ENCODE measurements around the gene IFI27.
"Not testable (repeated sequence)": the region's sequence is repeated elsewhere in the genome, so short reads cannot be mapped to it uniquely, and the experiment has no call there.

The IFI27 gene

DNA sequence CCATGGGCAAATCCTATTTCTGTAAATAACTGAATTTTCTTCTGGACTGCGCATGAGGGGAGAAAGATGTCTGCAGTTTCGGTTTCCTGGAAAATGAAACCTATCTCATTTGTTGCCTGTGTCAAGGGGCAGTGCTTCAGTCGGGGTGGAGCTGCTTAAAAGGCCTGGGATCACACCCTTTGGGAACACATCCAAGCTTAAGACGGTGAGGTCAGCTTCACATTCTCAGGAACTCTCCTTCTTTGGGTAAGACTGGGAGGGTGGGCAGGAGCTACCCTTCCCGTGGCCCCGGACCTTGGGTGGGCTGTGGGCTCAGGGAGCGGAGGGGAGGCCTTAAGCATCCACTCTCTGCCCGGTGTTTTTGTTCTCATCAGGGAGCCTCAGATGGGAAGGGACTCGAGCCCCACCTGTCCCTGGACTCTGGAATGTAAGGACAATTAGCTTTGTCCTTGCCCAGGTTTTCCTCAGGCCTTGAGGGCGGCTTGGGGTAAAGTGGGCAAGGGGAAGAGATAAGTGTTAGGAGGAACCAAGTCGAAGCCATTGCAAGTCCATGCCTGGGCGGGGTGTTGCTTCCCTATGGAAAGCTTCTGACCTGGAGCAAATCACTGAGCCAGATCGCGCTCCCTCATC is at the start of gene IFI27:
Gene IFI27, plus strand, starts transcription at position 185 of the 630 bp plus-strand sequence.
- no peaks in the 10 kb centered on the region for H3K27me3 ChIP-seq (ENCODE audit: control insufficient read depth in 1 of 2, insufficient read depth in 2 of 2, low read length in 2 of 2)
- no peaks in the 10 kb centered on the region for H3K9me3 ChIP-seq (ENCODE audit: control insufficient read depth in 1 of 2, low read length in 2 of 2)
- peak within 1 kb of the TSS; percentile 65 for H3K27ac ChIP-seq (ENCODE audit: low read depth, low read length)
- H3K9ac ChIP-seq (ENCODE audit: low read depth in 1 of 2, low read length in 2 of 2) = peak within 1 kb of the TSS; percentile 67 to 71
- H3K4me3 ChIP-seq (ENCODE audit: low read depth in 1 of 2, low read length in 2 of 2) = peak within 1 kb of the TSS; percentile 66 to 67
- peaks cover 35 to 36% of the 10 kb centered on the region in 2 donors for H3K4me1 ChIP-seq (ENCODE audit: control insufficient read depth in 1 of 2, insufficient read depth in 2 of 2, low read length in 2 of 2)
- H3K36me3 ChIP-seq (ENCODE audit: control insufficient read depth in 1 of 2, insufficient read depth in 2 of 2, low read length in 2 of 2) = no peaks in the 10 kb centered on the region

DNA sequence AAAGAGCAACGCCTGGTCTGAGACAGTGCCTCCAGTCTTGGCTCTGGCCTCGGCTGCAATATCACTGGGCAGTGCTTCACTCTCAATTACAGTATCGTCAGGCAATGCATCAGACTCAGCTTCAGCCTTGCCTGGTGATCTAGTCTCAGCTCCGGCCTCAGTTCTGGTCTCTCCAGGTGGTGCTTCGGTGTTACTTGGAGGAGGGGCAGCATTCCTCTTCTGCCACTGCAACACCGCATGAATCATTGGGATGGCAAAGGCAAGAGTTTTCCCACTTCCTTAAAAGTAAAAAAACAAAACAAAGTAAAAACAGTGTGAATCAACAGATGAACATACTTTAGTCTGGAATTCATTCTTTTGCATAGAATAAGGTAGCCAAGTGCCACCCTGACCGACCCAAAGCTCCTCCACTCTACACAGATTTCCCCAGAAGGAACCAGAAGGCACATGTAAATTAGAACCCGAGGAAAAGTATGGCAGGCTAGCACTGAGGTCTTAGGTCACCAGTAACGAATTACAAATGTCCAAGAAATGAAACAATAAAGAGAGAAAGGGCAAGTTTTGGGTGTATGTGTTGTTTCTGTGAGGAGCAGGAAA is 48.1 kb upstream of the IFI27 start:
- H3K4me3 ChIP-seq (ENCODE audit: low read depth in 1 of 2, low read length in 2 of 2) = no peak overlapping the region
- no peak overlapping the region for H3K9ac ChIP-seq (ENCODE audit: low read depth in 1 of 2, low read length in 2 of 2)
- peaks cover 9 to 16% of the 10 kb centered on the region in 2 donors for H3K4me1 ChIP-seq (ENCODE audit: control insufficient read depth in 1 of 2, insufficient read depth in 2 of 2, low read length in 2 of 2)
- peaks cover 36 to 54% of the 10 kb centered on the region in 2 donors for H3K36me3 ChIP-seq (ENCODE audit: control insufficient read depth in 1 of 2, insufficient read depth in 2 of 2, low read length in 2 of 2)
- H3K9me3 ChIP-seq (ENCODE audit: control insufficient read depth in 1 of 2, low read length in 2 of 2) = no peaks in the 10 kb centered on the region
- H3K27me3 ChIP-seq (ENCODE audit: control insufficient read depth in 1 of 2, insufficient read depth in 2 of 2, low read length in 2 of 2) = no peaks in the 10 kb centered on the region
- no peak overlapping the region for H3K27ac ChIP-seq (ENCODE audit: low read depth, low read length)

DNA sequence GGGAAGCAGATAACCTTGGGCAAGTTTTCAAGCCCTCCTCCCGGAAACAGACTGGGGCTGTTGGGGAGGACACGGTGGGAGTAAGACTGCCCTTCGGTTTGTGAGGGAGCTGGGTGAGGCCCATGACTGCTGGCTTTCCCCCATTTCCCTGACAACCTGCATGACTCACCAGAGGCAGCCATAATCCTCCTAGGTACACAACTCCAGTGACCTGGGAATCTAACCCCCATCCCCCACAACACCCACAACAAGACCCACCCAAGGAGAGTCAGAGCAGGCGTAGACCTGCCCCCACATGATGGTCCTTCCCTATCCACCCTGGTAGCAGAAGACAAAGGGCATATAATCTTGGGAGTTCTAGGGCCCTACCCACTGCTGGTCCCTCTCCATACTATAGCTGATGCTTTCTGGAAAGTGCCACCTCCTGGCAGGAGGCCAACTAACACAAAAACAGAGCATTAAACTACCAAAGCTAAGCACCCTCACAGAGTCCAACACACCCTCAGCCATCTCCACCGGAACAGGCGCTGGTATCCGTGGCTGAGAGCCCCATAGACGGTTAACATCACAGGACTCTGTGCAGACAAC is 44.4 kb upstream of the IFI27 start:
- peaks cover 5 to 6% of the 10 kb centered on the region in 2 donors for H3K4me1 ChIP-seq (ENCODE audit: control insufficient read depth in 1 of 2, insufficient read depth in 2 of 2, low read length in 2 of 2)
- peaks cover 0 to 4% of the 10 kb centered on the region in 2 donors for H3K9me3 ChIP-seq (ENCODE audit: control insufficient read depth in 1 of 2, low read length in 2 of 2)
- H3K27me3 ChIP-seq (ENCODE audit: control insufficient read depth in 1 of 2, insufficient read depth in 2 of 2, low read length in 2 of 2) = no peaks in the 10 kb centered on the region
- peaks cover 14 to 17% of the 10 kb centered on the region in 2 donors for H3K36me3 ChIP-seq (ENCODE audit: control insufficient read depth in 1 of 2, insufficient read depth in 2 of 2, low read length in 2 of 2)
- no peak overlapping the region for H3K9ac ChIP-seq (ENCODE audit: low read depth in 1 of 2, low read length in 2 of 2)
- H3K27ac ChIP-seq (ENCODE audit: low read depth, low read length) = no peak overlapping the region
- H3K4me3 ChIP-seq (ENCODE audit: low read depth in 1 of 2, low read length in 2 of 2) = no peak overlapping the region

DNA sequence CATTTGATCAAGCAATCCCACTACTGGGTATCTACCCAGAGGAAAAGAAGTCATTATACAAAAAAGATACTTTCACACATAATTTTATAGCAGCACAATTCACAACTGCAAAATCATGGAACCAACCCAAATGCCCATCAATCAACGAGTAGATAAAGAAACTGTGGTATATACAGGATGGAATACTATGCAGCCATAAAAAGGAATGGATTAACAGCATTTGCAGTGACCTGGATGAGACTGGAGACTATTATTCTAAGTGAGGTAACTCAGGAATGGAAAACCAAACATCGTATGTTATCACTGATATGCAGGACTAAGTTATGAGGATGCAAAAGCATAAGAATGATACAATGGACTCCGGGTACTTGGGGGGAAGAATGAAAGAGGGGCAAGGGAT is 38.5 kb upstream of the IFI27 start:
- H3K36me3 ChIP-seq (ENCODE audit: control insufficient read depth in 1 of 2, insufficient read depth in 2 of 2, low read length in 2 of 2); H3K27me3 ChIP-seq (ENCODE audit: control insufficient read depth in 1 of 2, insufficient read depth in 2 of 2, low read length in 2 of 2); H3K27ac ChIP-seq (ENCODE audit: low read depth, low read length); H3K4me1 ChIP-seq (ENCODE audit: control insufficient read depth in 1 of 2, insufficient read depth in 2 of 2, low read length in 2 of 2); H3K9ac ChIP-seq (ENCODE audit: low read depth in 1 of 2, low read length in 2 of 2); H3K4me3 ChIP-seq (ENCODE audit: low read depth in 1 of 2, low read length in 2 of 2): not testable (repeated sequence)
- peaks cover 9 to 14% of the 10 kb centered on the region in 2 donors for H3K9me3 ChIP-seq (ENCODE audit: control insufficient read depth in 1 of 2, low read length in 2 of 2)

GRCh38 chr14:94074534-94074933 is 36.0 kb upstream of the IFI27 start:
- peaks cover 21 to 25% of the 10 kb centered on the region in 2 donors for H3K4me1 ChIP-seq (ENCODE audit: control insufficient read depth in 1 of 2, insufficient read depth in 2 of 2, low read length in 2 of 2)
- peaks cover 9 to 14% of the 10 kb centered on the region in 2 donors for H3K9me3 ChIP-seq (ENCODE audit: control insufficient read depth in 1 of 2, low read length in 2 of 2)
- no peak overlapping the region for H3K4me3 ChIP-seq (ENCODE audit: low read depth in 1 of 2, low read length in 2 of 2)
- H3K9ac ChIP-seq (ENCODE audit: low read depth in 1 of 2, low read length in 2 of 2) = no peak overlapping the region
- no peak overlapping the region for H3K27ac ChIP-seq (ENCODE audit: low read depth, low read length)
- H3K27me3 ChIP-seq (ENCODE audit: control insufficient read depth in 1 of 2, insufficient read depth in 2 of 2, low read length in 2 of 2) = no peaks in the 10 kb centered on the region
- H3K36me3 ChIP-seq (ENCODE audit: control insufficient read depth in 1 of 2, insufficient read depth in 2 of 2, low read length in 2 of 2) = peaks cover 0 to 16% of the 10 kb centered on the region in 2 donors

DNA sequence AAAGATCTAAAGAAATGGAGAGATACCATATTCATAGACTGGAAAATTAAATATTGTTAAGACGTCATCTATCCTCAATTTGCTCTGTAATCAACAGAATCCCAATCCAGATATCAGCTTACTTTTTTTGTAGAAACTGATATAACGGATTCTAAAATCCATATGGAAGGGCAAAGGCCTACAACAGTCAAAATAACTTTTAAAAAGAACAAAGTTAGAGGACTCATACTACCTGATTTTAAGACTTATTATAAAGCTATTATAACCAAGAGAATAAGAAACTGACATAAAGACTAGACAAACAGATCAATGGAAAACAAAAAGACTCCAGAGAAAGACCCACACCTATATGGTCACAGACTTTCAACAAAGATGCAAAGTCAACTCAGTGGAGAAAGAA is 35.5 kb upstream of the IFI27 start:
- Histone ChIP-seq H3K9ac (ENCODE audit: low read depth in 1 of 2, low read length in 2 of 2) (no peak overlapping the region), H3K4me1 (ENCODE audit: control insufficient read depth in 1 of 2, insufficient read depth in 2 of 2, low read length in 2 of 2) (peaks cover 25 to 29% of the 10 kb centered on the region in 2 donors), H3K9me3 (ENCODE audit: control insufficient read depth in 1 of 2, low read length in 2 of 2) (peaks cover 5 to 14% of the 10 kb centered on the region in 2 donors), H3K27ac (ENCODE audit: low read depth, low read length) (no peak overlapping the region), H3K27me3 (ENCODE audit: control insufficient read depth in 1 of 2, insufficient read depth in 2 of 2, low read length in 2 of 2) (no peaks in the 10 kb centered on the region), H3K4me3 (ENCODE audit: low read depth in 1 of 2, low read length in 2 of 2) (no peak overlapping the region), H3K36me3 (ENCODE audit: control insufficient read depth in 1 of 2, insufficient read depth in 2 of 2, low read length in 2 of 2) (peaks cover 0 to 16% of the 10 kb centered on the region in 2 donors)

- H3K36me3 ChIP-seq (ENCODE audit: control insufficient read depth in 1 of 2, insufficient read depth in 2 of 2, low read length in 2 of 2) = peaks cover 0 to 16% of the 10 kb centered on the region in 2 donors
- H3K9me3 ChIP-seq (ENCODE audit: control insufficient read depth in 1 of 2, low read length in 2 of 2) = peaks cover 5 to 14% of the 10 kb centered on the region in 2 donors
- H3K27me3 ChIP-seq (ENCODE audit: control insufficient read depth in 1 of 2, insufficient read depth in 2 of 2, low read length in 2 of 2) = no peaks in the 10 kb centered on the region
- peaks cover 32 to 34% of the 10 kb centered on the region in 2 donors for H3K4me1 ChIP-seq (ENCODE audit: control insufficient read depth in 1 of 2, insufficient read depth in 2 of 2, low read length in 2 of 2)
- H3K9ac ChIP-seq (ENCODE audit: low read depth in 1 of 2, low read length in 2 of 2) = no peak overlapping the region
- peak overlapping the region; percentile 29 to 51 for H3K4me3 ChIP-seq (ENCODE audit: low read depth in 1 of 2, low read length in 2 of 2)
- H3K27ac ChIP-seq (ENCODE audit: low read depth, low read length) = no peak overlapping the region
Observed at GRCh38 chr14:94077111-94077821, 33.3 kb upstream of the IFI27 start.

DNA sequence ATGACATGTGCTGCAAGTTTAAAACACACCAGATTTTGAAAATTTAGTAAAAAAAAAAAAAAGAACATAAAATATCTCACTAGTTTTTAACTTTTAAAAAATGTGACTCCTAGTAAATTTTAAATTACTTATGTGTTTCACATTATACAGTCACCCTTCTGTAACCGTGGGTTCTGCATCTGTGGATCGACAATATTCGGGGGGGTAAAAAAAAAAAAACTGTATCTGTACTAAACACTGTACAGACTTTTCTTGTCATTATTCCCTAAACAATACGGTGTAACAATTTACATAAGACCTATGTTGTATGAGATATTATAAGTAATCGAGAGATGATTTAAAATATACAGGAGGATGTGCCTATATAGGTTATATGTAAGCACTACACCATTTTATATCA is 32.7 kb upstream of the IFI27 start:
- peaks cover 5 to 14% of the 10 kb centered on the region in 2 donors for H3K9me3 ChIP-seq (ENCODE audit: control insufficient read depth in 1 of 2, low read length in 2 of 2)
- no peak overlapping the region for H3K9ac ChIP-seq (ENCODE audit: low read depth in 1 of 2, low read length in 2 of 2)
- H3K4me3 ChIP-seq (ENCODE audit: low read depth in 1 of 2, low read length in 2 of 2) = peak overlapping the region; percentile 69 to 90
- H3K36me3 ChIP-seq (ENCODE audit: control insufficient read depth in 1 of 2, insufficient read depth in 2 of 2, low read length in 2 of 2) = peaks cover 0 to 16% of the 10 kb centered on the region in 2 donors
- H3K27me3 ChIP-seq (ENCODE audit: control insufficient read depth in 1 of 2, insufficient read depth in 2 of 2, low read length in 2 of 2) = no peaks in the 10 kb centered on the region
- H3K27ac ChIP-seq (ENCODE audit: low read depth, low read length) = no peak overlapping the region
- peaks cover 33 to 35% of the 10 kb centered on the region in 2 donors for H3K4me1 ChIP-seq (ENCODE audit: control insufficient read depth in 1 of 2, insufficient read depth in 2 of 2, low read length in 2 of 2)

- Histone ChIP-seq H3K9me3 (ENCODE audit: control insufficient read depth in 1 of 2, low read length in 2 of 2) (peaks cover 0 to 5% of the 10 kb centered on the region in 2 donors), H3K4me3 (ENCODE audit: low read depth in 1 of 2, low read length in 2 of 2) (peak overlapping the region; percentile 69 to 90), H3K27ac (ENCODE audit: low read depth, low read length) (peak overlapping the region; percentile 86), H3K4me1 (ENCODE audit: control insufficient read depth in 1 of 2, insufficient read depth in 2 of 2, low read length in 2 of 2) (peaks cover 33 to 35% of the 10 kb centered on the region in 2 donors), H3K9ac (ENCODE audit: low read depth in 1 of 2, low read length in 2 of 2) (peak overlapping the region; percentile 85 to 96), H3K27me3 (ENCODE audit: control insufficient read depth in 1 of 2, insufficient read depth in 2 of 2, low read length in 2 of 2) (no peaks in the 10 kb centered on the region), H3K36me3 (ENCODE audit: control insufficient read depth in 1 of 2, insufficient read depth in 2 of 2, low read length in 2 of 2) (peaks cover 0 to 16% of the 10 kb centered on the region in 2 donors)
Observed at GRCh38 chr14:94079891-94080620, 30.5 kb upstream of the IFI27 start.
